B cell (primary cell): ENCODE results near the gene NDRG2. TPM values are rescaled to one million over a fixed set of nuclear protein-coding genes. Genes with fewer than 3 reads are reported as not detected.
"Not testable (repeated sequence)": the region's sequence is repeated elsewhere in the genome, so short reads cannot be mapped to it uniquely, and the experiment has no call there.

Source experiments
- ATAC-seq: fragments of 200-7000 bp; cut with Tn5 transposase; one replicate; pipeline ENCODE4 v1.10.0; 2021; ENCODE audit warnings: low read depth, mild to moderate bottlenecking, moderate number of reproducible peaks, moderate library complexity
- CTCF ChIA-PET: fragments of 350-600 bp; sonication (Branson Sonifier 250); formaldehyde crosslinking; loops from one replicate; lab custom pipeline; 2021; ENCODE audit warnings: antibody characterized with exemption, inconsistent platforms; lab: Charles Lee
- POLR2A ChIA-PET: fragments of 350-600 bp; sonication (Branson Sonifier 250); formaldehyde crosslinking; loops from one replicate; lab custom pipeline; 2021; ENCODE audit warnings: antibody characterized with exemption; lab: Charles Lee
- DNase-seq: peaks from one replicate; pipeline ENCODE4 v3.0.0; 2013
- H2AFZ ChIP-seq: 2 replicates; pipeline ENCODE4 v1.6.1; 2012; ENCODE audit warnings: mild to moderate bottlenecking, low read depth, low read length; ENCODE audit not compliant: insufficient read depth, poor library complexity, severe bottlenecking
- H3K27ac ChIP-seq, 2 donors: 1 replicate in 1 of 2; 2 replicates in 1 of 2; pipeline ENCODE4 v1.5.1; 2012 to 2013; ENCODE audit warnings: low read length in 2 of 2, mild to moderate bottlenecking in 2 of 2, moderate library complexity in 1 of 2
- H3K27me3 ChIP-seq, 4 experiments: fragments of 200-600 bp in 1 of 4; sonication (generic) in 1 of 4; replicated peaks in 1 of 4; 1 replicate in 2 of 4; 2 replicates in 2 of 4; pipeline versions ENCODE4 v1.6.1 to v1.7.0; 2013 to 2016; ENCODE audit warnings: low read length in 3 of 4, mild to moderate bottlenecking in 2 of 4, mixed read lengths in 1 of 4, moderate library complexity in 1 of 4; ENCODE audit not compliant: insufficient read depth in 4 of 4, control insufficient read depth in 3 of 4; ENCODE audit errors: control extremely low read depth in 1 of 4
- H3K36me3 ChIP-seq, 2 experiments: replicated peaks in 1 of 2; 1 replicate in 1 of 2; 2 replicates in 1 of 2; pipeline versions ENCODE4 v1.6.1 to v1.7.1; 2013; ENCODE audit warnings: low read length in 1 of 2; ENCODE audit not compliant: insufficient read depth in 2 of 2, control insufficient read depth in 1 of 2; ENCODE audit errors: control extremely low read depth in 1 of 2, extremely low read depth in 1 of 2
- H3K4me1 ChIP-seq, 2 donors: fragments of 200-600 bp in 1 of 2; sonication (generic) in 1 of 2; 1 replicate in 1 of 2; 2 replicates in 1 of 2; pipeline versions ENCODE4 v1.5.1 to v1.6.1; 2013 to 2017; ENCODE audit warnings: low read length in 2 of 2; ENCODE audit not compliant: control insufficient read depth in 2 of 2, insufficient read depth in 2 of 2
- H3K4me2 ChIP-seq: replicated peaks from 2 replicates; pipeline ENCODE3; 2012; ENCODE audit warnings: mild to moderate bottlenecking, low read depth, low read length; ENCODE audit not compliant: poor library complexity, severe bottlenecking
- H3K4me3 ChIP-seq, 5 experiments: fragments of 200-600 bp in 1 of 5; sonication (generic) in 1 of 5; 1 replicate in 3 of 5; 2 replicates in 2 of 5; pipeline versions ENCODE4 v1.5.1 to v1.7.0; 2011 to 2016; ENCODE audit warnings: low read length in 4 of 5, mild to moderate bottlenecking in 4 of 5, low read depth in 2 of 5, control low read depth in 1 of 5, moderate library complexity in 1 of 5; ENCODE audit not compliant: insufficient read depth in 1 of 5; ENCODE audit errors: control extremely low read depth in 1 of 5, extremely low read depth in 1 of 5
- H3K79me2 ChIP-seq: fragments of 200-600 bp; sonication (generic); one replicate; pipeline ENCODE4 v1.6.0; 2016; ENCODE audit warnings: low read length; ENCODE audit not compliant: control insufficient read depth, insufficient read depth
- H3K9ac ChIP-seq: fragments of 200-600 bp; sonication (generic); 2 replicates; pipeline ENCODE4 v1.6.1; 2017; ENCODE audit warnings: mild to moderate bottlenecking, low read length, moderate library complexity
- H3K9me3 ChIP-seq, 3 donors: one replicate each; pipeline versions ENCODE4 v1.6.1 to v1.7.1; 2013; ENCODE audit warnings: low read length in 2 of 3; ENCODE audit not compliant: control insufficient read depth in 2 of 3, insufficient read depth in 1 of 3; ENCODE audit errors: control extremely low read depth in 1 of 3
- H4K20me1 ChIP-seq: 2 replicates; pipeline ENCODE4 v1.6.0; 2012; ENCODE audit warnings: mild to moderate bottlenecking, low read length; ENCODE audit not compliant: insufficient read depth, control insufficient read depth, poor library complexity, severe bottlenecking
- H3K27ac Mint-ChIP-seq: one replicate; pipeline ENCODE4 v1.8.0; 2021; ENCODE audit warnings: mixed read lengths
- H3K27me3 Mint-ChIP-seq: one replicate; pipeline ENCODE4 v1.8.0; 2021; ENCODE audit warnings: mixed read lengths
- H3K4me1 Mint-ChIP-seq: one replicate; pipeline ENCODE4 v1.8.0; 2021; ENCODE audit warnings: mixed read lengths
- H3K4me3 Mint-ChIP-seq: one replicate; pipeline ENCODE4 v1.8.0; 2021; ENCODE audit warnings: mixed read lengths
- H3K9me3 Mint-ChIP-seq: one replicate; pipeline ENCODE4 v1.8.0; 2022; ENCODE audit warnings: mixed read lengths; ENCODE audit not compliant: insufficient read depth
- CTCF ChIP-seq: fragments of 200-600 bp; IDR thresholded peaks from one replicate; pipeline ENCODE4 v1.8.0; 2022; ENCODE audit warnings: antibody characterized with exemption, mild to moderate bottlenecking
- EZH2 ChIP-seq: IDR thresholded peaks from 2 replicates; pipeline ENCODE4 v1.6.1; 2012; ENCODE audit warnings: borderline replicate concordance, low read depth, mild to moderate bottlenecking, moderate library complexity, low read length; ENCODE audit not compliant: insufficient read depth, poor library complexity, severe bottlenecking
- WGBS: methylation state at CpG from one replicate; pipeline ENCODE4 v1.1.5; 2013; ENCODE audit warnings: missing lambda C conversion rate; ENCODE audit not compliant: insufficient coverage; 5-methylcytosine and 5-hydroxymethylcytosine counted together
- intact Hi-C: fragments of 100-400 bp; cut with micrococcal nuclease; formaldehyde crosslinking; loops from one replicate; pipeline ENCODE4 v1.10.0; 2022
- polyA plus RNA-seq: library from polyadenylated mRNA; depleted of rRNA; stranded (reverse); fragments of >200 nt; gene quantifications from 2 replicates; pipeline ENCODE4 v1.2.3, GENCODE V29; 2012
- total RNA-seq, 2 donors: library from RNA; stranded (reverse); fragments of 120-200 nt in 1 of 2; gene quantifications; 1 replicate in 1 of 2; 2 replicates in 1 of 2; pipeline versions ENCODE4 v1.2.3 to v1.2.4, GENCODE V29; 2013 to 2022

The NDRG2 gene
- total and polyA plus RNA-seq, 2 donors (not counting 1 experiment from before 2014, with no cell fraction given) = 9.5 to 11.8 TPM

DNA sequence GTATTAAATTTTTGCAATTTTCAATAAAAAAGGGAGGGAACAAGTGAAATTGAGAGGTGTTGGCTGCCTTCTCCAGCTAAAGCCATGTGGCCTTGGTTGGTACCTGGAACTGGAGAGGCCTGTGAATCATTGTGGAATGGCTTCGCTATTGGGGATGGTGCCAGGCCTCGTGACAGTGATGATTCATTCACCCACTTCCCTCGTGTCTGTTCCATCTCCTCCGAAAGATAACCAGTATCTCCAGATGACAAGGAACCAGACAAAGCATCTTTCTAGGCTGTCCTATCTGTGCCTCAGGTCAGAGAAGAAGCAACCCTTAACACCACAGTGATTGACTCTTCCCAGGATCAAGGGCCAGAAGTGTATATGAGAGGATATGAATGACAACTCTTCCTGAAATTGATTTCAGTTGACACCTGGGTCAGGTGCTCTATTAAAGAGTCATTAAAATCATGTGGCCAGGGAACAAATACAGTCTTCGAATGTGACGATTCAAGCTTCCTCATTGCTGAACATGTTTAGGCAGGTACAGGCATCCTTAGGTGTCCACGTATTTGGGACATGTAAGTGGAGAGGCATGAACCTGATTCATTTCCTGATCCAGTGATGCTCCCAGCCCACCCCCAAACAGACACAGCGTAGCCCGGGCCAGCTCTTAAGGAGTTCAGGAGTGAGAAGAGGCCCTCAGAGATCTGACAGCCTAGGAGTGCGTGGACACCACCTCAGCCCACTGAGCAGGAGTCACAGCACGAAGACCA is 17.0 kb upstream of the NDRG2 start, which contains the start of gene RNASE7:
Gene RNASE7, plus strand, starts transcription at position 687 of the 758 bp plus-strand sequence. CDS start 631 bp downstream, outside the sequence.
- Mint-ChIP-seq H3K4me1 (no peaks in the 10 kb centered on the region), H3K9me3 (no peaks in the 10 kb centered on the region), H3K27ac (no peak within 1 kb of the TSS), H3K4me3 (no peak within 1 kb of the TSS), H3K27me3 (peaks cover 54% of the 10 kb centered on the region)
- Histone ChIP-seq H3K27ac (no peak within 1 kb of the TSS), H3K9me3 (no peaks in the 10 kb centered on the region), H2AFZ (no peak within 1 kb of the TSS), H3K4me3 (no peak within 1 kb of the TSS), H3K4me1 (no peaks in the 10 kb centered on the region), H3K27me3 (no peaks in the 10 kb centered on the region), H3K36me3 (no peaks in the 10 kb centered on the region), H3K79me2 (no peaks in the 10 kb centered on the region), H3K4me2 (no peak within 1 kb of the TSS), H4K20me1 (no peaks in the 10 kb centered on the region), H3K9ac (no peak within 1 kb of the TSS)
- DNase-seq (no peak), ATAC-seq (no peak)
- POLR2A ChIA-PET = no interaction called here
- intact Hi-C loops = no loop called here
- CTCF ChIA-PET = interaction anchor here (1.5 to 7.2 kb wide), 5 partner anchors 9 to 81 kb away, joined by 5 to 305 read pairs (median 9); partner anchors contain the start of gene NDRG2
- 79% methylated on average over 9 of the region's 11 CpGs for WGBS
- TF ChIP-seq CTCF (no peak), EZH2 (no peak)

GRCh38 chr14:21040941-21041340 is 16.1 kb upstream of the NDRG2 start:
- H4K20me1 ChIP-seq, H2AFZ ChIP-seq, H3K4me3 ChIP-seq, POLR2A ChIA-PET, H3K4me1 ChIP-seq, H3K27ac ChIP-seq, ATAC-seq, H3K27me3 ChIP-seq, H3K9me3 Mint-ChIP-seq, H3K36me3 ChIP-seq, H3K4me3 Mint-ChIP-seq, H3K4me1 Mint-ChIP-seq, H3K9me3 ChIP-seq, H3K4me2 ChIP-seq, H3K27ac Mint-ChIP-seq, DNase-seq, H3K9ac ChIP-seq, H3K79me2 ChIP-seq: not testable (repeated sequence)
- WGBS = 93% methylated on average over 3 of the region's 3 CpGs
- H3K27me3 Mint-ChIP-seq = peaks cover 53% of the 10 kb centered on the region
- CTCF ChIA-PET = interaction anchor here (1.0 to 7.2 kb wide), 10 partner anchors 9 to 80 kb away, joined by 3 to 305 read pairs (median 9); partner anchors contain the start of gene NDRG2
- intact Hi-C loops = loop anchor here (1.0 kb wide), 1 partner anchor 27 kb away; no protein-coding TSS in a partner anchor
